PFSK-1 (cell line): ENCODE results near the gene STK16.

ENCODE experiments used
- FOXP2 ChIP-seq: optimal IDR thresholded peaks from 2 replicates; pipeline ENCODE3; 2011; ENCODE audit warnings: borderline replicate concordance, control low read depth, inconsistent platforms; ENCODE audit not compliant: insufficient read depth; ENCODE audit errors: extremely low read length, extremely low read depth
- POLR2AphosphoS5 ChIP-seq: IDR thresholded peaks from 2 replicates; pipeline ENCODE4 v1.6.1; 2012; ENCODE audit warnings: low read depth, mild to moderate bottlenecking, control low read depth, low read length, moderate library complexity
- SIN3A ChIP-seq: IDR thresholded peaks from 2 replicates; pipeline ENCODE4 v1.6.1; 2012; ENCODE audit warnings: mild to moderate bottlenecking, low read length, moderate library complexity, borderline replicate concordance; ENCODE audit not compliant: insufficient read depth
- TAF1 ChIP-seq: IDR thresholded peaks from 2 replicates; pipeline ENCODE4 v1.6.1; 2012; ENCODE audit warnings: low read length, control low read depth, borderline replicate concordance; ENCODE audit not compliant: insufficient read depth
- TF ChIP-seq, protein P1 (sequence below), 2 experiments: IDR thresholded peaks; 2 replicates each; pipeline versions ENCODE4 v1.6.1 to v1.8.0; 2011 to 2012; ENCODE audit warnings: low read depth in 2 of 2, low read length in 2 of 2, control low read depth in 1 of 2, inconsistent platforms in 1 of 2, mild to moderate bottlenecking in 1 of 2, moderate library complexity in 1 of 2; ENCODE audit not compliant: insufficient read depth in 1 of 2

The STK16 gene

DNA sequence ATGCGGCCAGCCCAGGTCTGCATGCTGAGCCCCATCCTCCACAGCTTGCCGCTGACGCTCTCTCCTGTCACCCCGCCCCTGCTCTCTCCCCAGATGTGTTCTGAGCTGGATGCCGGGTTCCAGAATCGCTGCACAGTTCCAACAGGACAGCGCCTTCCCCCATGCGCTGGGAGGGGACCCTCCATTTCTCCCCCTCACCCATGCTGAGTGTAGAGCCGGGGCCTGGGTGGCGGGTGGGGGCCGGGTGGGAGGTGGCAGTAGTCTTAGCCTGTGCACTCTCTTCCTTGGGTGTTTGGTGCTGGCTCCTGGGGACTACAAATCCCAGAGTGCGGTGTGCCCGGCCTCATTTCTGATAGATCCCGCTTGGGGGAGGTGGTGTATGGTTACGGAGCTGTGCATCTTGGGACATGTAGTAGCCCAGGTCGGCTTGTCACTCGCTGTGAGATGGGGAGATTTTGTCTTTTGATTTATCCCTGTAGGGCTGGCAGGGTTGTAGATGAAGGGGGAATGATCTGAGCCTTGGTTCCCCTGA lies 40.7 kb downstream of the STK16 start:
- TF ChIP-seq POLR2AphosphoS5 (no peak), FOXP2 (no peak), TAF1 (no peak), SIN3A (no peak)
- TF ChIP-seq, protein P1, sequence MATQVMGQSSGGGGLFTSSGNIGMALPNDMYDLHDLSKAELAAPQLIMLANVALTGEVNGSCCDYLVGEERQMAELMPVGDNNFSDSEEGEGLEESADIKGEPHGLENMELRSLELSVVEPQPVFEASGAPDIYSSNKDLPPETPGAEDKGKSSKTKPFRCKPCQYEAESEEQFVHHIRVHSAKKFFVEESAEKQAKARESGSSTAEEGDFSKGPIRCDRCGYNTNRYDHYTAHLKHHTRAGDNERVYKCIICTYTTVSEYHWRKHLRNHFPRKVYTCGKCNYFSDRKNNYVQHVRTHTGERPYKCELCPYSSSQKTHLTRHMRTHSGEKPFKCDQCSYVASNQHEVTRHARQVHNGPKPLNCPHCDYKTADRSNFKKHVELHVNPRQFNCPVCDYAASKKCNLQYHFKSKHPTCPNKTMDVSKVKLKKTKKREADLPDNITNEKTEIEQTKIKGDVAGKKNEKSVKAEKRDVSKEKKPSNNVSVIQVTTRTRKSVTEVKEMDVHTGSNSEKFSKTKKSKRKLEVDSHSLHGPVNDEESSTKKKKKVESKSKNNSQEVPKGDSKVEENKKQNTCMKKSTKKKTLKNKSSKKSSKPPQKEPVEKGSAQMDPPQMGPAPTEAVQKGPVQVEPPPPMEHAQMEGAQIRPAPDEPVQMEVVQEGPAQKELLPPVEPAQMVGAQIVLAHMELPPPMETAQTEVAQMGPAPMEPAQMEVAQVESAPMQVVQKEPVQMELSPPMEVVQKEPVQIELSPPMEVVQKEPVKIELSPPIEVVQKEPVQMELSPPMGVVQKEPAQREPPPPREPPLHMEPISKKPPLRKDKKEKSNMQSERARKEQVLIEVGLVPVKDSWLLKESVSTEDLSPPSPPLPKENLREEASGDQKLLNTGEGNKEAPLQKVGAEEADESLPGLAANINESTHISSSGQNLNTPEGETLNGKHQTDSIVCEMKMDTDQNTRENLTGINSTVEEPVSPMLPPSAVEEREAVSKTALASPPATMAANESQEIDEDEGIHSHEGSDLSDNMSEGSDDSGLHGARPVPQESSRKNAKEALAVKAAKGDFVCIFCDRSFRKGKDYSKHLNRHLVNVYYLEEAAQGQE (IDR thresholded peaks at IDR 0.05; ENCODE audit: insufficient read depth in 1 of 2, low read depth in 2 of 2, low read length in 2 of 2) = no peak

DNA sequence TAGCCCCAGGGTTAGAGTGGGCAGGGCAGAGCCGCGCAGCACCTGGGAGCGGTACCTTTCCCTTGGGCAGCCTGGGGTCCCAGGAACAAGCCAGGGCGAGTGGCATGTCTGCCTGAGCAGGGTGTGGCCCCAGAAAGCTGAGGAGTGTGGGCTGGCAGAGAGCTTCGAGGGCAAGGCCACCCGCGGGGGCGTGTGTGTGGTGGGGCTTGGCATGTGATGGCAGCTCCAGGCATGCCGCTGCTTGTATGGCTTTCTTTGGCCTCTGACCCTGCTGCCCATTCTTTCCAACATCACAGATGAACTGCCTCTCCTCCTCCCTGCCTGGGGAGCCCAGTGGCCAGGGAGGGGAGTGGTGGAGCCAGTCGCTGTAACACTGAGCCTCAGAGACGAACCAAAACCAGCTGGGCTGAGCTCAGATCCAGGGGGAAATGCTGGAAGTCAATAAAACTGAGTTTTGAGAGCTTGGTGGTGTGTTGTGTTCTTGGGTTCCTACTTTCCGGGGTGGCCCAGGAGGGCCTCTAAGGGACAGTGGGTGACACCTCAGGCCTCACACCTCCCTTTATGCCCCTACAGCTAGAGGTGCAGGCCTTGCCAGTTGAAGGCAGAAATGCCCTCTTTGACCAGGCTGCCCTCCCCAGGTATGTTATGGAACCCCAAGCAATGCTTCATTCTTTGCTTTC lies 41.3 kb downstream of the STK16 start:
- TF ChIP-seq TAF1 (no peak), FOXP2 (no peak), POLR2AphosphoS5 (no peak), SIN3A (no peak)
- TF ChIP-seq, protein P1 (IDR thresholded peaks at IDR 0.05; ENCODE audit: insufficient read depth in 1 of 2, low read depth in 2 of 2, low read length in 2 of 2) = no peak

DNA sequence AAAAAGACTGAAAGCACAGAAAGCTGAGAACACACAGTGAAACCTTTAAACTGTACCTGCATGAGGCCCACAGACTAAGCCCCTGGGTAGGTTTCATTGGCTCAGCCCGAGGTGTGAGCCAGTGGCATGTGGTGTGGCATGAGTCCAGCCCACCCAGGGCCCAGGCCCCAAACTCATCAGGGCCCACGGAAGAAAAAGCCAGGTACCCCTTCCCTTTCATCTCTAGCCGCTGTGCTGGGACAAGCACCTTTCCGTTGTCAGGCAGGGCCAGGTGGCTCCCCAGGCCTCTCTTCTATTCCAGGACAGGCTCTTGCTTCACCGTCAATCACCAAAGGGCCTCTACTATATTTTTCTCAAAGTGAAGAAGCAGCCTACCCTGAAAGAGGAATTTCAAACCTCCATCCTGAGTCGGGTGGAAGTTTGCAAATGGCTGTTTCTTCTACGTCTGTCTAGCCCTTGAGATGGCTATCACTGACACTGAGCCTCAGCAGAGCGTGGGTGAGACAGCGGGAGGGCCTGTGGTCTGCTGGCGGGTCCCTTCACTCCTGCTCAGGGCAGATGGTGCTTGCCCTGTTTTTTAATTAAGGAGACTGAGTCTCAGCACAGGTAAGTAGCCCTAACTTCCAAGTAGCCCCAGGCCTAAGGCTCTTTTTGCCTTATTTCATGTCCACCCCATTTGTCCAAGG lies 42.4 kb downstream of the STK16 start:
- TF ChIP-seq SIN3A (no peak), FOXP2 (no peak), POLR2AphosphoS5 (no peak), TAF1 (no peak)
- TF ChIP-seq, protein P1 (IDR thresholded peaks at IDR 0.05; ENCODE audit: insufficient read depth in 1 of 2, low read depth in 2 of 2, low read length in 2 of 2) = no peak

DNA sequence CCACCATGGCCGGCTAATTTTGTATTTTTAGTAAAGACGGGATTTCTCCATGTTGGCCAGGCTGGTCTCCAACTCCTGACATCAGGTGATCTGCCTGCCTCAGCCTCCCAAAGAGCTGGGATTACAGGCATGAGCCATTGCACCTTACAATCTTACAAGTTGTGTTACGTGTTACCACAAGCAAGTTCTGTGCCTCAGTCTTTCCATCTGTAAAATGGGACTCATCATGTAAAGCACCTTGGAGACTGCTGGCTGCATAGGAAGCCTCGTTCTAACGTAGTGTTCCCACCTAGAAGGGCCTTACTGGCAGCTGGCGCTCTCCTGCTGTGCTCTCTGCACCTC lies 43.9 kb downstream of the STK16 start:
- TF ChIP-seq SIN3A (no peak), TAF1 (no peak), FOXP2 (no peak), POLR2AphosphoS5 (no peak)
- TF ChIP-seq, protein P1 (IDR thresholded peaks at IDR 0.05; ENCODE audit: insufficient read depth in 1 of 2, low read depth in 2 of 2, low read length in 2 of 2) = no peak
